Measurements from ENCODE around the gene CBX7. TPM values are rescaled to one million over a fixed set of nuclear protein-coding genes. Genes with fewer than 3 reads are reported as not detected.

Gene CBX7
- total and polyA plus RNA-seq, 7 donors: 12.2 to 52.9 (median 38.8) TPM

- Histone ChIP-seq H3K4me1 (no peaks in the 10 kb centered on the region), H3K27ac (no peak overlapping the region), H3K4me3 (no peak overlapping the region), H3K36me3 (ENCODE audit: insufficient read depth in 1 of 2, low read depth in 1 of 2) (peaks cover 0 to 22% of the 10 kb centered on the region in 2 donors), H3K9me3 (no peaks in the 10 kb centered on the region), H3K27me3 (ENCODE audit: insufficient read depth in 3 of 3, low read length in 2 of 3) (no peaks in the 10 kb centered on the region)
- TF ChIP-seq, protein P1, sequence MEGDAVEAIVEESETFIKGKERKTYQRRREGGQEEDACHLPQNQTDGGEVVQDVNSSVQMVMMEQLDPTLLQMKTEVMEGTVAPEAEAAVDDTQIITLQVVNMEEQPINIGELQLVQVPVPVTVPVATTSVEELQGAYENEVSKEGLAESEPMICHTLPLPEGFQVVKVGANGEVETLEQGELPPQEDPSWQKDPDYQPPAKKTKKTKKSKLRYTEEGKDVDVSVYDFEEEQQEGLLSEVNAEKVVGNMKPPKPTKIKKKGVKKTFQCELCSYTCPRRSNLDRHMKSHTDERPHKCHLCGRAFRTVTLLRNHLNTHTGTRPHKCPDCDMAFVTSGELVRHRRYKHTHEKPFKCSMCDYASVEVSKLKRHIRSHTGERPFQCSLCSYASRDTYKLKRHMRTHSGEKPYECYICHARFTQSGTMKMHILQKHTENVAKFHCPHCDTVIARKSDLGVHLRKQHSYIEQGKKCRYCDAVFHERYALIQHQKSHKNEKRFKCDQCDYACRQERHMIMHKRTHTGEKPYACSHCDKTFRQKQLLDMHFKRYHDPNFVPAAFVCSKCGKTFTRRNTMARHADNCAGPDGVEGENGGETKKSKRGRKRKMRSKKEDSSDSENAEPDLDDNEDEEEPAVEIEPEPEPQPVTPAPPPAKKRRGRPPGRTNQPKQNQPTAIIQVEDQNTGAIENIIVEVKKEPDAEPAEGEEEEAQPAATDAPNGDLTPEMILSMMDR (IDR thresholded peaks at IDR 0.05): no peak
- DNase-seq: no peak
- WGBS, 3 donors: 88 to 89% (median 88%) methylated on average over 9 of the region's 9 CpGs
- ATAC-seq: no peak
- intact Hi-C loops (cut with DNase I): loop anchor here in 1 of 2 donors (5.0 kb wide), 1 partner anchor 362 kb away; no protein-coding TSS in a partner anchor
These were observed 22.7 kb downstream of the CBX7 start for GRCh38 chr22:39129746-39130145.

- DNase-seq (no peak), ATAC-seq (no peak)
- TF ChIP-seq, protein P1 (IDR thresholded peaks at IDR 0.05): no peak
- H3K9me3 ChIP-seq: no peaks in the 10 kb centered on the region
- no peak overlapping the region for H3K27ac ChIP-seq
- intact Hi-C loops (cut with DNase I): no loop called here
- peaks cover 0 to 17% of the 10 kb centered on the region in 2 donors for H3K36me3 ChIP-seq (ENCODE audit: insufficient read depth in 1 of 2, low read depth in 1 of 2)
- H3K27me3 ChIP-seq (ENCODE audit: insufficient read depth in 3 of 3, low read length in 2 of 3): no peaks in the 10 kb centered on the region
- 78 to 86% (median 81%) methylated on average over 4 of the region's 4 CpGs for WGBS, 3 donors
- H3K4me3 ChIP-seq: no peak overlapping the region
- H3K4me1 ChIP-seq: no peaks in the 10 kb centered on the region
These were observed 23.4 kb downstream of the CBX7 start for GRCh38 chr22:39129081-39129480.

GRCh38 chr22:39128508-39128907, 24.0 kb downstream of the CBX7 start:
- no peak overlapping the region for H3K27ac ChIP-seq
- no peak overlapping the region for H3K4me3 ChIP-seq
- H3K36me3 ChIP-seq (ENCODE audit: insufficient read depth in 1 of 2, low read depth in 1 of 2): peaks cover 0 to 11% of the 10 kb centered on the region in 2 donors
- 83 to 93% (median 84%) methylated on average over 6 of the region's 6 CpGs for WGBS, 3 donors
- intact Hi-C loops (cut with DNase I): no loop called here
- DNase-seq: no peak
- ATAC-seq: no peak
- H3K27me3 ChIP-seq (ENCODE audit: insufficient read depth in 3 of 3, low read length in 2 of 3): no peaks in the 10 kb centered on the region
- TF ChIP-seq, protein P1 (IDR thresholded peaks at IDR 0.05): no peak
- H3K9me3 ChIP-seq: no peaks in the 10 kb centered on the region
- H3K4me1 ChIP-seq: no peaks in the 10 kb centered on the region

GRCh38 chr22:39125622-39126021, 26.9 kb downstream of the CBX7 start:
- no peaks in the 10 kb centered on the region for H3K36me3 ChIP-seq (ENCODE audit: insufficient read depth in 1 of 2, low read depth in 1 of 2)
- 80 to 90% (median 88%) methylated on average over 5 of the region's 5 CpGs for WGBS, 3 donors
- no peaks in the 10 kb centered on the region for H3K9me3 ChIP-seq
- DNase-seq: no peak
- H3K4me1 ChIP-seq: no peaks in the 10 kb centered on the region
- H3K4me3 ChIP-seq: no peak overlapping the region
- no peaks in the 10 kb centered on the region for H3K27me3 ChIP-seq (ENCODE audit: insufficient read depth in 3 of 3, low read length in 2 of 3)
- no peak for ATAC-seq
- TF ChIP-seq, protein P1 (IDR thresholded peaks at IDR 0.05): no peak
- no peak overlapping the region for H3K27ac ChIP-seq
- intact Hi-C loops (cut with DNase I): no loop called here

Data from psoas muscle (tissue), 8 donors.